ENCODE results near the gene UNC50. TPM values are rescaled to one million over a fixed set of nuclear protein-coding genes. Genes with fewer than 3 reads are reported as not detected.

Gene UNC50
- total and polyA plus RNA-seq, 12 donors: 21.3 to 58.4 (median 25.6) TPM

DNA sequence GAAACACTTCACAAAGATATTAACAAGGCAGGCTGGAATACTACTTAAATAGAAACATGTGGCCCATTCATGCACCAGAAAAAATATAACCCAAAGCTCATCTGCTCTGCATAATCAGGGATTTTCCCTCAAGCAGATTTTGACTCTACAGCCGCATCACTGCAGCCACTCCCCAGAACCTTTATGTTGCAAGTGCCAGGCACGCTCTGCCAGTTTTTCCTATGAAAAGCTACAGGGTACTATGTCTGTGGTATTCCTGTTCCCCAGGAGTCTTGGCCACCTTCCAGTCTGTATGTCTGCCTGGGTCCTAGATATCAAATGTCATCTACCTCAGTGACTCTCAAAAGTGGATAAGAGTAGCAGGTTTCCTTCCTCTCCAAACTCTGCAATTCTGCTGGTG is 3.8 kb upstream of the UNC50 start:
- intact Hi-C loops (cut with DNase I): loop anchor here in 5 of 10 donors (5.0 to 10.0 kb wide), 3 partner anchors 160 to 192 kb away; partner anchors contain the start of gene INPP4A (in 1 of the 5)
- 68 to 73% methylated on average over 2 of the region's 2 CpGs for WGBS, 2 donors
- no peak overlapping the region for H3K27ac ChIP-seq
- no peaks in the 10 kb centered on the region for H3K9me3 ChIP-seq
- TF ChIP-seq, protein P1, sequence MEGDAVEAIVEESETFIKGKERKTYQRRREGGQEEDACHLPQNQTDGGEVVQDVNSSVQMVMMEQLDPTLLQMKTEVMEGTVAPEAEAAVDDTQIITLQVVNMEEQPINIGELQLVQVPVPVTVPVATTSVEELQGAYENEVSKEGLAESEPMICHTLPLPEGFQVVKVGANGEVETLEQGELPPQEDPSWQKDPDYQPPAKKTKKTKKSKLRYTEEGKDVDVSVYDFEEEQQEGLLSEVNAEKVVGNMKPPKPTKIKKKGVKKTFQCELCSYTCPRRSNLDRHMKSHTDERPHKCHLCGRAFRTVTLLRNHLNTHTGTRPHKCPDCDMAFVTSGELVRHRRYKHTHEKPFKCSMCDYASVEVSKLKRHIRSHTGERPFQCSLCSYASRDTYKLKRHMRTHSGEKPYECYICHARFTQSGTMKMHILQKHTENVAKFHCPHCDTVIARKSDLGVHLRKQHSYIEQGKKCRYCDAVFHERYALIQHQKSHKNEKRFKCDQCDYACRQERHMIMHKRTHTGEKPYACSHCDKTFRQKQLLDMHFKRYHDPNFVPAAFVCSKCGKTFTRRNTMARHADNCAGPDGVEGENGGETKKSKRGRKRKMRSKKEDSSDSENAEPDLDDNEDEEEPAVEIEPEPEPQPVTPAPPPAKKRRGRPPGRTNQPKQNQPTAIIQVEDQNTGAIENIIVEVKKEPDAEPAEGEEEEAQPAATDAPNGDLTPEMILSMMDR (IDR thresholded peaks at IDR 0.05): no peak
- H3K36me3 ChIP-seq: peaks cover 0 to 47% (median 18%) of the 10 kb centered on the region in 9 donors
- H3K4me3 ChIP-seq: no peak overlapping the region
- ATAC-seq (no peak), DNase-seq (no peak)
- peaks cover 10 to 43% (median 32%) of the 10 kb centered on the region in 9 donors for H3K4me1 ChIP-seq
- H3K27me3 ChIP-seq: no peaks in the 10 kb centered on the region

DNA sequence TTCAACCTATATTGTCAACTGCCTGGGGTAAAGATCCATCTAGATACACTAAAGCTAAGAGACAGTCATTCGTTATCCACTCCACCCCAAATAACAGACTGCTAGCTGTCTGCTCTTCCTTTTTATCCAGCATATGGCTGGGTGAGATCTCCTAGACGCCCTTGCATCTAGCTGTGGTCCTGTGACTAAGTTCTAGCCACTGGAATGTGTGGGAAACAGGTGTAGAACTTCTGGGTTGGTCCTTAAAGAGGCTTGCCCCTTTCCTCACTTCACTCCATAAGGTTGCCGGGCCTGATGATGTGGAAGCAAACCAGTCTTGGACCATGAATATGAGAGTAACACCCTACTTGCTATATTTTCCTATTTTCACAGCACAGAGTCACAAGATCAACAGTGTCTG is 3.3 kb upstream of the UNC50 start:
- DNase-seq (no peak), ATAC-seq (no peak)
- Histone ChIP-seq H3K4me3 (no peak overlapping the region), H3K9me3 (no peaks in the 10 kb centered on the region), H3K36me3 (peaks cover 0 to 46% (median 13%) of the 10 kb centered on the region in 9 donors), H3K27ac (no peak overlapping the region), H3K4me1 (peaks cover 10 to 48% (median 37%) of the 10 kb centered on the region in 9 donors), H3K27me3 (no peaks in the 10 kb centered on the region)
- WGBS, 2 donors: 75 to 82% methylated on average over 3 of the region's 3 CpGs
- TF ChIP-seq, protein P1 (IDR thresholded peaks at IDR 0.05): no peak
- intact Hi-C loops (cut with DNase I): loop anchor here in 5 of 10 donors (5.0 to 10.0 kb wide), 3 partner anchors 38 to 190 kb away; partner anchors contain the start of gene INPP4A (in 1 of the 5)

DNA sequence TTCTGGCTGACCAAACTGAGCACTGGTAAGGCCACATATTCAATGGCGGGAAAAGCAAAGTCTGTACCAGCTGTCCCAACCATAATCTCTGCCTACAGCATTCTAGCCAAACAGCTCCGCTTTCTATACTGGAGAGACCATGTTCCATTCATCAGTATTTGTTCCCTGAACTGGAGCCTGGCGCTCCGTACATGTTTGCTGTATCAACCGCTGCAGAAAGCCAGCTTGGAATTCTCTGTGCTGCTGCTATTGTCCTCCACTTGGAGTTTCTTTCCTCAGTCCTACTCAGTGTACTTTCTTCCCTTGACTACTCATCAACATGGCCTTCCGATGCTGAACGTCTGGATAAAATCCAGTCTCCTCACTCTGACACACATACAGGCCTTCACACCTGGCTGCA is 2.0 kb upstream of the UNC50 start:
- 81 to 86% methylated on average over 7 of the region's 7 CpGs for WGBS, 2 donors
- intact Hi-C loops (cut with DNase I): loop anchor here in 5 of 10 donors (5.0 to 10.0 kb wide), 3 partner anchors 39 to 192 kb away; partner anchors contain the start of gene INPP4A (in 1 of the 5)
- peaks cover 16 to 62% (median 51%) of the 10 kb centered on the region in 9 donors for H3K4me1 ChIP-seq
- DNase-seq: no peak
- no peak overlapping the region for H3K27ac ChIP-seq
- peak overlapping the region in 2 of 10 donors; percentile 83 to 92 for H3K4me3 ChIP-seq
- H3K36me3 ChIP-seq: peaks cover 0 to 46% (median 11%) of the 10 kb centered on the region in 9 donors
- ATAC-seq: no peak
- no peaks in the 10 kb centered on the region for H3K27me3 ChIP-seq
- TF ChIP-seq, protein P1 (IDR thresholded peaks at IDR 0.05): no peak
- H3K9me3 ChIP-seq: no peaks in the 10 kb centered on the region

DNA sequence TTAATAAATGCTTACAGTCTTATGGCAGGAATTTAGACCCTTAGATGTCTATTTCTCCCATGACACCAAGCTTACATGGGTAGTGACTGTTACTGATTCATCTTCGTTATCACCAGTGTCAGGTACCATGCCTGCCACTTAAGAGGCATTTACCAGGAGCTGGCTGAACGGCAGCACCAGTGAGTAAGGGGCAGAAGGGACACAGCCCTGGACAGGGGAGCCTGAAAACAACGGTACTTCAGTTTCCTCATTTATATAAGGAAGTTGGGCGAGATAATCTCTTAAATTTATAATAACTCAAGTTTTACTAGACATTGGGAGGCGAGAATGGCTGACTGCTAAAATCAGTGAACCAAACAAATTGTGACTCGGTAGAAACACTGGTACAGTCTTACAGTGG is 1.3 kb upstream of the UNC50 start:
- no peaks in the 10 kb centered on the region for H3K9me3 ChIP-seq
- H3K27me3 ChIP-seq: no peaks in the 10 kb centered on the region
- peaks cover 0 to 46% (median 10%) of the 10 kb centered on the region in 9 donors for H3K36me3 ChIP-seq
- intact Hi-C loops (cut with DNase I): loop anchor here in 5 of 10 donors (5.0 to 10.0 kb wide), 3 partner anchors 40 to 192 kb away; partner anchors contain the start of gene INPP4A (in 1 of the 5)
- WGBS, 2 donors: 55 to 56% methylated on average over 6 of the region's 6 CpGs
- H3K4me1 ChIP-seq: peaks cover 16 to 65% (median 54%) of the 10 kb centered on the region in 9 donors
- ATAC-seq (no peak), DNase-seq (no peak)
- H3K27ac ChIP-seq: peak overlapping the region in 4 of 10 donors; percentile 95 to 100 (median 97)
- TF ChIP-seq, protein P1 (IDR thresholded peaks at IDR 0.05): no peak
- peak overlapping the region in 9 of 10 donors; percentile 83 to 99 (median 94) for H3K4me3 ChIP-seq
